Kidney glomerular epithelial cell (primary cell): Measurements from ENCODE around the gene XYLT2.
"Not testable (repeated sequence)": the region's sequence is repeated elsewhere in the genome, so short reads cannot be mapped to it uniquely, and the experiment has no call there.

ENCODE experiments used
- DNase-seq: peaks from one replicate; lab custom pipeline; 2025; lab: John Stamatoyannopoulos, UW

Gene XYLT2

DNA sequence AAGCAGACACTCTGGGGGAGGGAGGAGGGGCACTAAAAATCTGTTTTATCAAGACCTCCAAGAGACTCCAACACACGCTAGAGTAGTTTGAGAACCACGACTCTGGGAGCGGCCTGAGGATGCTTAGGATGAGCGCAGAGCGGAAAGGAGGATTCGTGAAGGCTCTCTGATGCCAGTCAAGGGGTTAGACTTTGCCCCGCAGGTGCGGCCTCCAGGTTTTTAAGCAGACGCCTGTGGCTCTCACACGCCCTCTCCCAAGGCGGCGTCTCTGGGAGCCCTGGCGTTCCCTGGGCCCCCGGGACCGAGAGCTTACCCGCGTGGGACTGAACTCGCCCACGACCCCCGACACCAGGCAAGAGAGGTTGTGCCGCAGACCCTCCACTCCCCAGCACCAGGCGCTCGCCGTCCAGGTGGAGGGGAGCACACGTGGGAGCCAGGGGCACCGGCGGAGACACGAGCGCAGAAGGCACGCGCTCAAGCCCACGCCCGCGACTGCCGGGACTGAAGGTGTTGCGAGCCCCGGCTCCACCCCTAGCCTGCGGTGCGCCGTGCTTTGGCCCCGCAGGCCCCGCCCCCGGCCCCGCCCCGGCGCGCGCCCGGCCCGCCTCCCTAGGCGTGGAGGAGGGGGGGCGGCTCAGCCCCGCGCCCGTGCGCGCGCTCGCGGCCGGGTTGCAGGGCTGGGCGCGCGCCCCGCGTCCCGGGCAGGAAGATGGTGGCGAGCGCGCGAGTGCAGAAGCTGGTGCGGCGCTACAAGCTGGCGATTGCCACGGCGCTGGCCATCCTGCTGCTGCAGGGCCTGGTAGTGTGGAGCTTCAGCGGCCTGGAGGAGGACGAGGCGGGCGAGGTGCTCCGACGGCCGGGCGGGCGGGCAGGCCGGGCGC is at the start of gene XYLT2:
Gene XYLT2 (plus strand): TSS at position 695 of the 881 bp plus-strand sequence. CDS start 15 bp downstream, at position 710.
- DNase-seq = peak; percentile 60

DNA sequence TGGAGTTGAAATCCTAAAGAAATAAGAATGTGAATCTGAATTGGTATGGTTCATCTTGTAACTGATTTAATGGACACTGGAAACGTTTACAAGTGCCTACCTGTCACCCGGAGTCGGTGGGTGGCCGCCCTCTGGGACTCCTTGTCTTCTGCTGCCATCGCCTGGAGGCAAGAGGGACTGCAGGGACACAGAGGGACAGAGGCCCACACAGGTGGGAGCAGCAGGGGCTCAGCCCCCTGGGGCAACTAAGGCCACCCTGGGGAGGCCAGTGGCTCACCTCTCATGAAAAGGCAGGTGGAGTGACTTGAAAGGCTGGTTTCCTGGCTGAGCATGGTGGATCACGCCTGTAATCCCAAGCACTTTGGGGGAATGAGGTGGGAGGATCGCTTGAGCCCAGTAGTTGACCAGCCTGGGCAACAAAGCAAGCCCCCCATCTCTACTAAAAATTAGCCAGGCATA is 48.5 kb upstream of the XYLT2 start:
- peak; percentile 51 for DNase-seq

DNA sequence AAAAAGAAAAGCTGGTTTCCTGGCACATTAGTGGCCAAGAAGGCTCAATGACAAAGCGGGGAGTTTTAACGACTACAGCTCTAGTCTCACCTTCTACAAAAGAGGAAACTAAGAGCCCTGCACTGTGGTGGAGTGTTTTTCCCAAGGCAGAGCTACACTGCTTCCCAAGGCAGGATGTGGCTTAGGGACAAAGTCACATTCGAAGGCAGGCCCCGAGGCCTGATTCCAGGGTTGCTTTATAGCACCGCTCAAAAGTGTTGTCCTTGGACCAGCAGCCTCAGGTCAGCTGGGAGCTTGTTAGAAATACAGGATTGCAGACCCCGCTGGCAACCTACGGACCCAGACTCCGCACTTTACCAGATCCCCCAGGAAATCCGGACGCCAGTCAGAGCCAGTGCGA is 47.9 kb upstream of the XYLT2 start:
- no peak for DNase-seq

DNA sequence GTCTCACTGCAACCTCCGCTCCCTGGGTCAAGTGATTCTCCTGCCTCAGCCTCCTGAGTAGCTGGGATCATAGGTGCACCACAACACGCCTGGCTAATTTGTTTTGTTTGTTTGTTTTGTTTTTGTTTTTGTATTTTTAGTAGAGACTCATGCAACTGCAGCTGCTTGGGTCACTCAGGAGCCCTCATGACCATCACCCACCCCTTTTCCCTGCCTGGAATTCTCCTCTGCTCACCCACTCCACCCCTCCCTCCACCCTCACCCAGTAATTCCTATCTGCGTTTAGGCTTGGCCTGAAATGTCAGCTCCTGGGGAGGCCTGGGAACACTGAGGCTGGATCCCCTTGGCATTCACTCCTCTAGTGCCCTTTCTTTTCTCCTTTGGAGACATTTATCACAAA is 46.1 kb upstream of the XYLT2 start:
- no peak for DNase-seq

DNA sequence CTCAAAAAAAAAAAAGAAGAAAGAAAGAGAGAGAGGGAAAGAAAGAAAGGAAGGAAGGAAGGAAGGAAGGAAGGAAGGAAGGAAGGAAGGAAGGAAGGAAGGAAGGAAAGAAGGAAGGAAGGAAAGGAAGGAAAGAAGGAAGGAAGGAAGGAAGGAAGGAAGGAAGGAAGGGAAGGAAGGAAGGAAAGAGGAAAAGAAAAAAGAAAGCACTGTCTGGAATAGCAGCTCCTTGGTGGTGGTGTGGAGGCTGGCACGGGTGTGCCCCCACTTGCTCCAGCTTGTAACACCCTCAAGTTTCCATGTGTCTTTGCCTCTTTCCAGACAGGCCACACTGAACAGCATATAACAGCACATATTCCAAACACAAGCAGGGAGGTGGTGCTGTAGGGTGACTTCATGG is 45.1 kb upstream of the XYLT2 start:
- DNase-seq = not testable (repeated sequence)

DNA sequence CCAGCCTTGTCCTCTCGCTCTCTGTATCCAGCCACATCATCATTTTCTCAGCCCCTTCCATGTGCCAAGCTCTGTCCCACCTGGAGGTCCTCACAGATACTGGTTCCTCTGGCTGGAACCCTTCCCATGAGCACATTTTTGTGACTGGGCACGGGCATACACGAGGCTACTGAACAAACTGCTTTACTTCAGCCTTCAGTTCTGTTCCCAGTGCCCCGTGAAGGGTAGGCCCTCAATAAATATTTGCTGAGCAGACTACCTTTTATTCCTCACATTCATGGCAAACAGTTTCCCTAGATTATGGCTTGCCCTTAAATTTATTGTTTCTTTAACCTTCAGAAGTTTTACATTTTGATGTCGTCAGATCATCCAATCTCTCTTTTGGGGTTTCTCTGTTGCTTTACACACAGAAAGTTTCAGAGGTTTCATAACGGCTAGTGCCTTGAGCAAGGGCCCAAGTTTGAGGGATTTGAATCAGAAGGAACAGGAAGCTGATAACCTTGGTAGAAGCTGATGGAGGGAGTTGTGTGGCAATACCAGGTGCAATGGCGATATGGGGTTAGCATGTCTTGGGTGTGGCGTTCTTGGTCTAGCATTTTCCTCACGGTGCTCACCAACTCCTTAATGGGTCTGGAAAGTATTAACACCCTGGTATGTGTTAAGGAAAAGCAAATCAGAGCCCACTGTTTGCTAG is 43.9 kb upstream of the XYLT2 start:
- DNase-seq = no peak

DNA sequence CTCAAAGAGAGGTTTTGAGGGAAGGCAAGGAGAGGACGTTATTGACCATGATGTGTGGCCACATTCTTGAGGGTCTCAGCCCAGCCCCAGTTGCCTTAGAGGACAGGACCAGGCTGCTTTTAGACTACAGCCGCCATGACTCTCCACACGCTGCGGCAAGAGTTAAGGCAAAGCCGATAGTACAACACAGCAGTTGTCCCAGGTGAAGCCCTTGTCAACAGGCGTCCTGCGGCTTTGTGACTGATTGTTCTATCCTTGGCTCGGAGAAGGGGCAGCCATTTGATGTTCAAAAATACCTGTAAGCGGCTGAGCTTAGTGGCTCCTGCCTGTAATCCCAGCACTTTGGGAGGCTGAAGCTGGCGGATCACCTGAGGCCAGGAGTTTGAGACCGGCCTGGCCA is 42.9 kb upstream of the XYLT2 start:
- DNase-seq = no peak

DNA sequence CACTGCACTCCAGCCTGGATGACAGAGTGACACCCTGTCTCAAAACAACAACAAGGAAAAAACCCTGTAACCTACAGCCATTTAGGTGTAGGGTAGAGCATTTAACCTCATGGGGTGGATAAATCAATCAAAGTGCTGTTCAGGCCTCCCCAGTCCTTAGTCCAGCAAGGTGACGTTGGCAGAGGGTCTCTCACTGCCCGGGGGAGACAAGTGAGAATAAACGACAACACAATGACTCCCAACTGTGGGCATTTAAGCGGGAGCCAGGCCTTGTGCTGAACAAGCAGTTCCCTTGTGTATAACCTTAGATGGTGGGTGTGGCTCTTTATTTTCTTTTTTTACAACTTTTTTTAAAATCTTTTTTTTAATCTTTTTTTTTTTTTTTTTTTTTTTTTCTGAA is 42.3 kb upstream of the XYLT2 start:
- DNase-seq = no peak

DNA sequence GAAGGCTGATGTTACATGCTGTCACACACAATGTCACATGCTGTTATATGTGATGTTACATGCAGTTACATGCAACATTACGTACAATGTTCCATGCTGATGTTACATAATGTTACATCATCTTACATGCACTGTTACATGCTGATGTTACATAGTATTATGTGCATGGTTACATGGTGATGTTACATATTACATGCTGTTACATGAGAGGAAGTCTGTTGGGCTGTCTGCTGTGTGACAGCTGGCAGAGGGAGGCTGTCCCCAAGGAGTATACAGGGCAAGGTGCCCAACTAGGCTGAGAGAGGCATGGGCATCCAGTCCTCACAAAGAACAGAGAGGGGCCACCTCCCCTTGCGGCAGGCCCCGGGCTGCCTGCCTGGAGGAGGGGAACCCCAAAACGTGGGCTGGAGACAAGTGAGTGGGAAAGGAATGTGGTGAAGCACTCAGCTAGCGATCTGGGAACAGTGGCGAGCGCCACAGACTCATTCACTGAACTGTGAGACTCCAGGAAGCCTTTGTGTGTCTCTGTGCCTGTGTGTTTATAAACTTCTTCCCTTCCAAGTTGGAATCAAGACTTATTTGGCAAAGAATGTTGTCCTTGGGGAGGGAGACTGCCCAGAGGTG is 41.0 kb upstream of the XYLT2 start:
- DNase-seq = no peak

DNA sequence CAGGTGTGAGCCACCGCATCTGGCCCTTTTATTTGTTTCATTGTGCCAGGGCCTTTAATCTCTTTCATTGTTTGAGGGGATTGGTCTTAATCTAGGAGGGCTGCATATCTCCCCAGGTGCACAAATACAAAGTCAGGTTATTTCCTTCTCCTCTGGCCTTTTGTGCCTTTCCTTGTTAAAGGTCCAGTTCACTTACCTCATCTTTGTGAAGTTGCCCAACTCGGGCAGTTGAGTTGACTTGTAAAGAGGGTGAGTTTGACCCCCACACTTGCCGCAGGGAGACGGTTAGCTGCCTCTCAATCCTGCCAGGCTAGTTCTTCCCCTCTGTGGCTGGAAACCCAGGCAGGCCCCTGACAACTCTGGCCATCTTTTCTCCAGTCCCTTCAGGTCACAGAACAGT is 38.3 kb upstream of the XYLT2 start:
- no peak for DNase-seq

DNA sequence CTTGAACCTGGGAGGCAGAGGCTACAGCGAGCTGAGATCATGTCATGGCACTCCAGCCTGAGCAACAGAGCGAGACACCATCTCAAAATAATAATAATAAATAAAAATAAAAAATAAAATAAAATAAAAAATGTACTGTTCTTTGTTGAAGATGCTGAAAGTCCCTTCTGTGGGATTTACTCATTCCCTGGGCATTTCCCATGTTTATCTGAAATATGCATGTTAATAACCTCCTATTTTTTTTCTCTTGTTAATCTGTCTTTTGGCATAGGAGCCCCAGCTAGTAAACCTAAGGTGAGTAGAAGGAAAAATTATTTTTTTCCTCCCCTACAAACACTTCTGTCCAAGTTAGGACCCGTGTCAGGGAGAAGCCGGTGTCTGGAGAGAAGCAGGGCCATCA is 37.3 kb upstream of the XYLT2 start:
- no peak for DNase-seq

DNA sequence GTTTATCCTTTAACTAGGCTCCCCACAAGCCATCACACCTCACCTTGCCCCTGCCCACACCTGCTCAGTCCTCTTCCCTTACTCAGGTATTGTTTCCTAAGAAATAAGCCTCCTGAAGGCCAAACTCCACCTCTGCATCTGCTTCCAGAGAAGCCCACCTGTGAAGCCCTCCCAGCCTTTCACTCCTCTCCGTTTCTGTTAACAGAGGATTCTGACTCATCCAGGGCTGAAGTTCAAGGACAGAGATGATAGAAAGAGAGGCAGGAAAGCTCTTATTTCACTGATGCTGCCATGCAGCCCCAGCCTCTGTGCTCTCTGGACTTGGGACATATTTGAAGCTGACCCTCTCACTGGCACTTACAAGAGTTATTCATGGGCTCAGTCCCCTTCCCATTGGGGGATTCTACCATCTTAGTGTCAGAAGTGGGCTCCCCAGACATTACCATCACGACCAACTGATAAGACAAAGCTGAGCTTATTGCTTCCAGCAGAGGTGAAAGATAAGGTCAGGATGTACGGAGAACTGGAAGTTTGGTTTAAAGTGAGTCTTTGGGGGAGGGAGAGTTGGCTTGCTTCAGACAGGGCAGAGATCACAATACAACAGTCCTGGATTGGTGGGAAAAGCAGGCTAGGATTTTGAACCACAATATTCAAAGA is 35.3 kb upstream of the XYLT2 start:
- no peak for DNase-seq

DNA sequence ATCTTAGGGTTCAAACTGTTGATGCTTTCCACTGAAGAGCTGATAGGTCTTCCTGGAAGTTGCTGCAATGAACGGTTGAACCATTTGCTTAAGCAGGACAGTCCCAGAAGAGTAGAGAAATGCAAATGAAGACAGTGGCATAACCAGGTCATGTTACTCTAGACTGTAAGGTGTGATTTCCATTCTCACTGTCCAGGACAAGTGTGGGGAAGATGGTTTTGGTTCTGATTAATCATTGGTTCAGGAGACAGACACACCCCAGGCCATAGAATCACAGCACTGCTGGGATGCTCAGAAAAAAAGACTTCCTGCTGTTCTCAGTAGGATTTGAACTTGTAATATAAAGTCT is 34.8 kb upstream of the XYLT2 start:
- no peak for DNase-seq

DNA sequence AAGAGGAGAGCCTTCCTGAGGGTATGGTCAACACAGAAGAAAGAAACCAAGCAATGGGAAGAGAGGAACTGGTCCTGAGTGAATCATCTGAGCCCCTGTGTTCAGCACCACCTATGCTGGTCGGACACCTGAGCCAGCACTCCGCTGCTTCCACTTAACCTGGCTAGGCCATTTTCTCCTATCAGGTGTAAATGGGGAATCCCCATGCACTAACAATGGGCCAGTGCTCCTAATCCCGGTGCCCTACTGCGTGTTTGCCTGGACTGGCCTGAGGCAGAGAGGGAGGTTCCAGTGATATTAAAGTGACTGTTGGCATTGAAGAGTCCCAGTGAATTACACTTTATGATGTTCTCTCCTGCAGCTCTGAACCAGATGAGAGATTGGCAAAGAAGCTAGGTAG is 34.4 kb upstream of the XYLT2 start:
- no peak for DNase-seq

DNA sequence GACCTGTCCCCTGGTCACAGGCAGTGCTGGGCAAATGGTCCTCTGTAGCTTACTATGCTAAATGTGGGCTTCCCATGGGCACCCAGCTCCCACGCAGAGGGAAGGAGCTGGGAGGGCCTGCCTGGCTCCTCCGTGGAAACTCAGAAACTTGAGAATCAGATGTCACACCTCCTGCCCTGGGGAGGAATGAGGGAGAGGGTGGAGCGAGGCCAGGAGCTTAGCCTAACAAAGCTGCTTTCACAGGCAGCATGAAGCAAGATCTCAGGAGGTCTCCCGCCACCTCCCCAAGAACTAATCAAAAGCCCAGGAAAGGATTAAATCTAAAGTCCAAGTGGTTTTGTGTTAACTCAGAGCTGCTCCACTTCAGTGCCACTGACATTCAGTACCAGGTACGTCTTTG is 33.6 kb upstream of the XYLT2 start:
- no peak for DNase-seq

DNA sequence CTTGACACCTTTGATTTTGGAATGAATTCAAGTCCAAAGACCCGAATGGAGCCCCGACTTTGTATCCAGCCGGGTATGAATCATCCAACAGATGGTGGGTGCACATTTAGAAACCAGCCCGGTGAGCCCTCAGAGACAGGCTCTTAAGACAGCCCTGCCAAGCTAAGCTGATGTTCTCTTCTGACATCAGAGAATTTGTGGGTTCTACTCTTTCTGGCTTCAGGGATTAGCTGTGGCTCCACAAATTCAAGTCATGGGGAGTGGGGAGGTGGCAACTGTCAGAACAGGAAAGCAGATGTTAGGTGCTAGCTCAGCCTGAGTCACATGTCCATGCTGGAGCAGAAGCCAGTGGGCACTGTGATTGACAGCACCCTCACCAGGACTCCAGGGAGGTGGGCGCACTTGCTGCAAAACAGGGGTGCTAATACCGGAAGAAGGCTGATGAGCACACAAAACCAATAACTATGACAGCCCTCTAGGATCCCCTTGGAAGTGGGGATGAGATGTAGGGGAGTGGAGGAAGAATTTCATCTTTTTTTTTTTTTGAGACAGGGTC is 31.4 kb upstream of the XYLT2 start:
- no peak for DNase-seq

DNA sequence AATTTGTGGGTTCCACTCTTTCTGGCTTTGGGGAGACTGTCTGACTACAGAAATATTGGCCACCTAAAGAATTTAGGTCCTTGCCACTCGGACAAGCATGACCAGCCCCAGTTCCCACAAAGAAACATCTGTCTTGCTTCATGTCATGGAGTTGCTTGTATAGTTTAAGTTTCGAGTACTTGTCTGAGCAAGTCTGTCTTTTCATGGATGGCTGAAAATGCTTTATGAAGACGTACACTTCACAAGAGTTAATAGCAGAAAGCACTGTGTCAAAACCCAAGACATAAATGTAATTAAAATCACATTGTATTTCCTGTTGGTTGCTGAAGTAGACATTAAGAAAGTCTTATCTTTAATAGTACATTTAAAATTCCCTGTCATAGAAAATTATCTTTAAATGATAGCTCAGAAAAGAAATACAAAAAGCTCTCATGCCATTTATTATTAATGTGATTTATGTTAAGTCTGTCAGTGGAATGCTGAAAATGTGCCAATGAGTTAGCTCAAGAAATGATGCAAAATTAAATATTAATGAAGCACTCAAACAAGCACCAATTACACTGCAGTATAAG is 29.8 kb upstream of the XYLT2 start:
- DNase-seq = no peak

DNA sequence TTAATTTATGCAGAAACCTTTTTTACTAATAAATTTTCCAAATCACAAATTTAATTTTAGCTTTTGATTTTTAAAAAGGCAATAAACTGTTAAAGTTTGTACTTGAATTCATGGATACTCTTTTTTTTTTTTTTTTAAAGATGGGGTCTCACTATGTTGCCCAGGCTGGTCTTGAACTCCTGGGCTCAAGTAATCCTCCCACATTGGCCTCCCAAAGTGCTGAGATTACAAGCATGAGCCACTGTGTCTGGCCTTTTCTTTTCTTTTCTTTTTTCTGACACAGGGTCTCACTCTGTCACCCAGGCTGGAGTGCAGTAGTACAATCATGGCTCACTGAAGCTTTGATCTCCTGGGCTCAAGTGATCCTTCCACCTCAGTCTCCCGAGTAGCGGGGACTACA is 29.3 kb upstream of the XYLT2 start:
- not testable (repeated sequence) for DNase-seq

DNA sequence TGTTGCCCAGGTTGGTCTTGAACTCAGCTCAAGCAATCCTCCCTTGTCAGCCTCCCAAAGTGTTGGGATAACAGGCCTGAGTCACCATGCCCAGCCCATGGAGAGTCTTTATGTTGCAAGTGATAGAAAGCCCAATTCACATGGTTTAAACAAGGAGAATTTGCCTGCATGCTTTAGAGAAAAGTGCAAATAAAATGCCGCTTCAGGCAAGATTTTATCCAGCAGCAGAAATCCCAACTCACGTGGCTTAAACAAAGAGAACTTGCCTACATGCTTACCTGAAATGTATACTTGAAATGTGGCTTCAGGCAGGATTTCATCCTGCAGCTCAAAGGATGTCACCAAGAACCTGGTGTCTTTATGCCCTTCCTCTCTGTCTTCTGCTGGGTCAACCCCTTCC is 28.8 kb upstream of the XYLT2 start:
- DNase-seq = no peak

DNA sequence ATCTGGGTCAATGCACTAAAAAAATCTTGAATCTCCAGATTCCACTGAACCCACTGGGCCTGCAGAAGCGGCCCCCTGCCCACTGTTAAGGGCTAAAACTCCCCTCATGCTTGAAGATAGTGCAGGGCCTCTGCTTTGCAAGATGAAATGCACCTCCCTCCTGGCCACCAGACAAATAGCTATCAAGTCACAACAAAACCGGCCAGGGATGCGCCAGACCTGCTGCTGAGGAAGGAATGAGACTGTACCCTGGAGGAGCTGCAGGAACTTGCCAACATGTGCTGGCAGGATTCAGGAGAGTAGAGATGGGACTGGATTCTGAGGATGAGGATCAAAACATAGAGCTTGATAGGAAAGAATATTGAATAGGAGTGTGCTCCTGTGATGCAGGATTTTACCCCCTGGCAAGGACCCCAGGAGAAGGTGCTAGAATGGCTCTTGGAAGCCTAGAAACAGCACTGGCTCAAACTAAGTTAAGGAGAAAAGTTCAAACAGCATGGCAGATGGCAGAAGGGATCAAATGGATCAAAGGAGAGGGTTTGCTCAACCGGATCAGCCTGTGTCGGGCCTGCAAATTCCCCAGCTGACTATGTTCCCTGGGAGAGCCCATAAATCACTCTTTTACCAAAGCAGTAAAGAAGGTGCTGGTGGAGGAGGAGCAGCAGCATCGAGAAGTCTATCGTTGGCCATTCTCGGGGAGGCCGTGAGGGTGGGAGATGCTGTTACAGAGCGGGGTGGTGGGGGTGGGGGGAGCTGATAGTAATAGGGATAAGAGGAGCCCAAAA is 27.2 kb upstream of the XYLT2 start:
- DNase-seq = peak; percentile 55
